GM23338 (cell line): ENCODE data around the gene PMCH.

Experiments used
- CTCF ChIP-seq, 2 experiments: fragments of 200-600 bp in 1 of 2; sonication (generic) in 1 of 2; conservative IDR thresholded peaks; 2 replicates each; pipeline versions ENCODE4 v1.5.1 to v1.6.1; 2016 to 2017; ENCODE audit warnings: antibody characterized with exemption in 2 of 2, low read depth in 2 of 2, mild to moderate bottlenecking in 2 of 2, moderate library complexity in 1 of 2
- EZH2 ChIP-seq: fragments of 200-600 bp; sonication (generic); IDR thresholded peaks from one replicate; pipeline ENCODE4 v1.8.0; 2017; ENCODE audit warnings: antibody characterized with exemption, mild to moderate bottlenecking, low read depth; ENCODE audit not compliant: unreplicated experiment
- EZH2phosphoT487 ChIP-seq: fragments of 200-600 bp; sonication (generic); IDR thresholded peaks from one replicate; pipeline ENCODE4 v1.8.1; 2018; ENCODE audit warnings: antibody characterized with exemption; ENCODE audit not compliant: unreplicated experiment
- JUNB ChIP-seq: IDR thresholded peaks from one replicate; pipeline ENCODE4 v1.6.1; 2016; ENCODE audit warnings: antibody characterized with exemption; ENCODE audit not compliant: unreplicated experiment
- POLR2AphosphoS5 ChIP-seq: IDR thresholded peaks from 2 replicates; pipeline ENCODE4 v1.6.1; 2016; ENCODE audit warnings: antibody characterized with exemption, low read depth
- REST ChIP-seq: IDR thresholded peaks from one replicate; pipeline ENCODE4 v1.6.1; 2018; ENCODE audit warnings: antibody characterized with exemption; ENCODE audit not compliant: unreplicated experiment
- ZNF114 ChIP-seq: fragments of 250-450 bp; sonication (Bioruptor Pico); IDR thresholded peaks from 2 replicates; pipeline ENCODE4 v1.5.0; 2020; ENCODE audit warnings: mild to moderate bottlenecking, moderate library complexity
- ZNF331 ChIP-seq: fragments of 250-450 bp; sonication (Bioruptor Pico); IDR thresholded peaks from 2 replicates; pipeline ENCODE4 v1.5.0; 2020; ENCODE audit warnings: low read depth, mild to moderate bottlenecking, moderate library complexity
- ZNF462 ChIP-seq: fragments of 250-450 bp; sonication (Bioruptor Pico); IDR thresholded peaks from 2 replicates; pipeline ENCODE4 v1.5.0; 2020; ENCODE audit warnings: mild to moderate bottlenecking, moderate library complexity

DNA sequence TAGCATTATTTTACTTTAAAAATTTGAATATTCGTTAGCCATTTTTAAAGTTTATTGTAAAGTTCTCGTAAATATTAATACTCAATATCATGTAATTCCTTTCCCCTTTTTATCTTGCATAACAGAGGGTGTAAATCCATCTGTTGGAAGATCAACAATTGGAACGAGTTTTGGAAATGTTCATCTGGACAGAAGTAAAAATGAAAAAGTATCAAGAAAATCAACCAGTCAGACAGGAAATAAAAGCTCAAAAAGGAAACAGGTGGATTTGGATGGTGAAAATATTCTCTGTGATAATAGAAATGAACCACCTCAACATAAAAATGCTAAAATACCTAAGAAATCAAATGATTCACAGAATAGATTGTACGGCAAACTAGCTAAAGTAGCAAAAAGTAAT lies 1.8 kb downstream of the PMCH start:
- TF ChIP-seq CTCF (conservative IDR thresholded peaks at IDR 0.05; ENCODE audit: low read depth in 2 of 2): no peak
- no peak for TF ChIP-seq ZNF114 (CRISPR knock-in tag)
- no peak for TF ChIP-seq EZH2
- no peak for TF ChIP-seq POLR2AphosphoS5
- TF ChIP-seq REST: no peak
- TF ChIP-seq EZH2phosphoT487: no peak
- TF ChIP-seq ZNF462 (CRISPR knock-in tag): no peak
- TF ChIP-seq ZNF331 (CRISPR knock-in tag): no peak
- no peak for TF ChIP-seq JUNB
